Glutamatergic neuron (in vitro differentiated cells): ENCODE results near the gene OPRM1. TPM values are rescaled to one million over a fixed set of nuclear protein-coding genes. Genes with fewer than 3 reads are reported as not detected.

Experiments used
- DNase-seq: peaks from one replicate; pipeline ENCODE4 v3.0.0; 2022
- H3K27ac Mint-ChIP-seq: one replicate; pipeline ENCODE4 v1.8.0; 2020; ENCODE audit warnings: mild to moderate bottlenecking, mixed read lengths, inconsistent platforms; ENCODE audit not compliant: unreplicated experiment
- H3K27me3 Mint-ChIP-seq: one replicate; pipeline ENCODE4 v1.8.0; 2020; ENCODE audit warnings: mild to moderate bottlenecking, moderate library complexity, mixed read lengths, inconsistent platforms; ENCODE audit not compliant: unreplicated experiment
- H3K36me3 Mint-ChIP-seq: one replicate; pipeline ENCODE4 v1.8.0; 2020; ENCODE audit warnings: mild to moderate bottlenecking, mixed read lengths, inconsistent platforms; ENCODE audit not compliant: unreplicated experiment
- H3K4me1 Mint-ChIP-seq: one replicate; pipeline ENCODE4 v1.8.0; 2020; ENCODE audit warnings: mild to moderate bottlenecking, low read depth, mixed read lengths, inconsistent platforms; ENCODE audit not compliant: unreplicated experiment
- H3K4me3 Mint-ChIP-seq: one replicate; pipeline ENCODE4 v1.8.0; 2020; ENCODE audit warnings: mild to moderate bottlenecking, mixed read lengths, inconsistent platforms; ENCODE audit not compliant: unreplicated experiment
- H3K9me3 Mint-ChIP-seq: one replicate; pipeline ENCODE4 v1.8.0; 2020; ENCODE audit warnings: mild to moderate bottlenecking, moderate library complexity, mixed read lengths, inconsistent platforms; ENCODE audit not compliant: unreplicated experiment
- CTCF ChIP-seq: fragments of 200-600 bp; sonication (generic); IDR thresholded peaks from one replicate; pipeline ENCODE4 v1.5.0; 2021; ENCODE audit not compliant: partially characterized antibody, unreplicated experiment
- total RNA-seq: library from RNA; stranded (reverse); fragmentation: NEBNext Ultra II Directional; extraction: Animal tissue kit (Norgen Biotek cat#: 25700); gene quantifications from one replicate; pipeline ENCODE4 v1.2.1, GENCODE V29; 2021; ENCODE audit not compliant: unreplicated experiment

Gene OPRM1
- total RNA-seq, 1 donor from 2014 or later: not detected

- no peak for DNase-seq
- Mint-ChIP-seq H3K36me3 (no peaks in the 10 kb centered on the region), H3K4me3 (no peak overlapping the region), H3K27ac (no peak overlapping the region), H3K27me3 (no peaks in the 10 kb centered on the region), H3K4me1 (peaks cover 4% of the 10 kb centered on the region), H3K9me3 (no peaks in the 10 kb centered on the region)
- TF ChIP-seq CTCF: no peak
Observed at GRCh38 chr6:154206141-154206540, 167.1 kb downstream of the OPRM1 start.

GRCh38 chr6:154206996-154207395 lies 168.0 kb downstream of the OPRM1 start:
- peaks cover 4% of the 10 kb centered on the region for H3K4me1 Mint-ChIP-seq
- no peak for DNase-seq
- H3K9me3 Mint-ChIP-seq: no peaks in the 10 kb centered on the region
- H3K36me3 Mint-ChIP-seq: no peaks in the 10 kb centered on the region
- H3K4me3 Mint-ChIP-seq: no peak overlapping the region
- no peaks in the 10 kb centered on the region for H3K27me3 Mint-ChIP-seq
- no peak overlapping the region for H3K27ac Mint-ChIP-seq
- no peak for TF ChIP-seq CTCF

- Mint-ChIP-seq H3K27ac (no peak overlapping the region), H3K27me3 (no peaks in the 10 kb centered on the region), H3K4me1 (no peaks in the 10 kb centered on the region), H3K4me3 (no peak overlapping the region), H3K9me3 (no peaks in the 10 kb centered on the region), H3K36me3 (no peaks in the 10 kb centered on the region)
- TF ChIP-seq CTCF: no peak
- no peak for DNase-seq
Observed at GRCh38 chr6:154209555-154209954, 170.5 kb downstream of the OPRM1 start.

GRCh38 chr6:154210678-154211077 lies 171.6 kb downstream of the OPRM1 start:
- Mint-ChIP-seq H3K4me3 (no peak overlapping the region), H3K27me3 (no peaks in the 10 kb centered on the region), H3K27ac (no peak overlapping the region), H3K9me3 (no peaks in the 10 kb centered on the region), H3K4me1 (no peaks in the 10 kb centered on the region), H3K36me3 (no peaks in the 10 kb centered on the region)
- TF ChIP-seq CTCF: no peak
- no peak for DNase-seq

- no peak overlapping the region for H3K27ac Mint-ChIP-seq
- H3K36me3 Mint-ChIP-seq: no peaks in the 10 kb centered on the region
- peaks cover 1% of the 10 kb centered on the region for H3K4me1 Mint-ChIP-seq
- H3K9me3 Mint-ChIP-seq: no peaks in the 10 kb centered on the region
- no peak overlapping the region for H3K4me3 Mint-ChIP-seq
- H3K27me3 Mint-ChIP-seq: no peaks in the 10 kb centered on the region
- no peak for DNase-seq
- no peak for TF ChIP-seq CTCF
Observed at GRCh38 chr6:154213782-154214181, 174.7 kb downstream of the OPRM1 start.
